GM19452 (cell line): ENCODE data around the gene RIOK3.
"Not testable (repeated sequence)": the region's sequence is repeated elsewhere in the genome, so short reads cannot be mapped to it uniquely, and the experiment has no call there.

Experiments
- ATAC-seq: cut with Tn5 transposase; IDR thresholded peaks from one replicate; pipeline ENCODE4 v1.9.1; 2021; ENCODE audit not compliant: unreplicated experiment

Gene RIOK3

DNA sequence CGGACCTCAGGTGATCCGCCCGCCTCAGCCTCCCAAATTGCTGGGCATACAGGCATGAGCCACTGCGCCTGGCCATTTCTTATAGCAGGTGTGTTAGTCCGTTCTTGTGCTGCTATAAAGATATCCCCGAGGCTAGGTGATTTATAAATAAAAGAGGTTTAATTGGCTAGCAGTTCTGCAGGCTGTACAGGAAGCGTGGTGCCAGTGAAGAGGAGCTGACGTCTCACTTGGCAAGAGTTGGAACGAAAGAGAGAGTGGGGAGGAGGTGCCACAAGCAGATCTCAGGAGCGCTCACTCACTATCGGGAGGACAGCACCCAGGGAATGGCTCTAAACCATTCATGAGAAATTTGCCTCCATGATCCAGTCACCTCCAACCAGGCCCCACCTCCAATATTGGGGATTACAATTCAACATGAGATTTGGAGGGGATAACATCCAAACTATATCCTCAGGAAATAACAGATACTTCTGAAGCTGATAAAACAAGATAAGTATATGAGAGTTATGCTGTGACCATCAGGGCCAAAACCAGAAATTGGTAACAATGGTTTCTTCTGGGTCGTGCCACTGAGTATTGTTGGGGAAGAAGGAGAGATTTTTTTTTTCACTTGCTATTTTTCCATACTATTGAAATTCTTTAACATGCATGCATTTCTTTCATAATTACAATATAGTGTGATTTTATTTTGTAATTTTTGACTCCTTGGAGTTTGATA, 42.8 kb downstream of the RIOK3 start:
- ATAC-seq: no peak

DNA sequence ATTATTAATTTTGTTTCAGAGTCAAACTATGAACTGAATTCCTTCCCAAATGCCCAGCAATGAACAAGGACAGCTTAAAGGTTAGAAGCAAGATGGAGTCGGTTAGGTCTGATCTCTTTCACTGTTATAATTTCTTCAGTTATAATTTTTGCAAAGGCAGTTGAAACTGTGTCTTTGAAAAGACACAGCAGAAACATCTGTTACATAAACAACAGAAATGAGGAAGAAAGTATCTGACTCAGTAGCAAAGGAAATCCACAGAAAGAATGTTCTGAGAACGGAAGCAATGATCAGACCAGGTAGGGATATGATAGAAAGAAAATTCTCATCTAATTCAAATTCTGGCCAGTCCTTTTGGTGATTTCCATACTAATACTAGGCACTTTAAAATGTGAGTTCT, 45.0 kb downstream of the RIOK3 start:
- ATAC-seq: no peak

DNA sequence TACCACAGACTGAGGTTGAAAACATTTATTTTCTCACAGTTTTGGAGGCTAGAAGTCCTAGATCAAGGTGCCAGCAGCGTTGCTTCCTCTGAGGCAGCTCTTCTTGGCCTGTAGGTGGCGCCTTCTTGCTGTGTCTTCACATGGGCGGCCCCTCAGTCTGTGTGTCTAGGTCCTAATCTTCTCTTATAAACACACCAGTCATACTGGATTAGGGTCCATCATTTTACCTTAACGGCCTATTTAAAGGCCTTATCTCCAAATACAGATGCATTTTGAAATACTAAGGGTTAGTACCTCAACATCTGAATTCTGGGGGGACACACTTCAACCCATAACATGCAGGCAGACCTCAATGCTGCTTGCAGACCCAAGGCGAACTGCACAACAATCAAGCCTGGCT, 45.8 kb downstream of the RIOK3 start:
- ATAC-seq: no peak

DNA sequence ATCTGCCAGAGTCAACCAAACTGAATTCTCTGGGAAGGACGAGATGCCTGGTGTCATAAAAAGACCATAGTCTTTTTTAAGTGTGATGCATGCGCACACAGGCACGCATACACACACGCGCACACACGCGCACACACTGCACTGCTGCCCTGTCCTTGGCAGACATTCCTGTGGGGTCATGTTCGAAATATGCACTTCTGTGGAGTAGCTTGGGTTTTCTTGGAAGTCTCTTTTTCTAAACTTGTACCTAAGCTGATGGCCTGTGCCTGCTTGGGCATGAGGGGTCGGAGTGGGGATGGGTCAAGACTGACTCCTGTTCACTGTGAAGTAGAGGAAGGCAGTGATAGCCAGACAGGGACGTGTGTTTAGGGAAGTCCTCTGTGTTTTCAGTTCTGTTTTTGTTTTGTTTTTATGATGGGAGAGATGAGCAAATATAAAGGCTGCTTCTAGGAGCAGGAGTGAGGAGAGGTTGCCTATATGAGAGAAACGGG, 46.2 kb downstream of the RIOK3 start:
- no peak for ATAC-seq

DNA sequence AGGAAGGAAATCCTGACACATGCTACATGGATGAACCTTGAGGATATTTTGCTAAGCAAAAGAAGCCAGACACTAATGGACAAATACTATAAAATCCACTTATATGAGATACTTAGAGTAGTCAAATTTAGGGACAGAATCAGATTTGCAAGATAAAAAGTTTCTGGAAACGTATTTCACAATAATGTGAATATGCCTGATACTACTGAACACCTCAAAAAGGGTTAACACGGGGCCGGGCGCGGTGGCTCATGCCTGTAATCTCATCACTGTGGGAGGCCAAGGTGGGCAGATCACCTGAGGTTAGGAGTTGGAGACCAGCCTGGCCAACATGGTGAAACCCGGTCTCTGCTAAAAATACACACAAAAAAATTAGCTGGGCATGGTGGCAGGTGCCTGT, 48.5 kb downstream of the RIOK3 start:
- no peak for ATAC-seq

DNA sequence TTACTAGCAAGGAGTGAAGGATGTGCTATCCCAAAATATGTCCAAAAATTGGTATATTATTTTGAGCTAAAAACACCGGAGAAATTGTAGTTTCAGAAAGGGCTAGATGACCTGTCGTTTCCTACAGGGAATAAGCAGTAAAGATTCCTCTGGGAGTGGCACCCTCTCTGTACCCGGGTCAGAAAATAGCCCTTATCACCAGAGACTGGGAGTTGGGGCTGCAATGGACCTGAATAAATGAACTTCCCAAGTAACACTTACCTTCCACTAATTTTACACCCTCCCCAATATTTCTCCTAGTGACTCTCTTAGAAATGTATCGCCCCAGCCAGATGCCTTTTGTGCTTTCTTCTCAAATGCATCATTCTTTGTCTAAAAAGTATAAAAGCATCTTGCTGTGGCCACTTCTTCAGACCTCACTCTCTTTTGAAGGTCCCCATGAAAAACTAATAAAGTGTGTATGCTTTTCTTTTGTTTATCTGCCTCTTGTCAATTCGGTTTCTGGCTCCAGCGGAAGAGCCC, 49.5 kb downstream of the RIOK3 start:
- no peak for ATAC-seq

DNA sequence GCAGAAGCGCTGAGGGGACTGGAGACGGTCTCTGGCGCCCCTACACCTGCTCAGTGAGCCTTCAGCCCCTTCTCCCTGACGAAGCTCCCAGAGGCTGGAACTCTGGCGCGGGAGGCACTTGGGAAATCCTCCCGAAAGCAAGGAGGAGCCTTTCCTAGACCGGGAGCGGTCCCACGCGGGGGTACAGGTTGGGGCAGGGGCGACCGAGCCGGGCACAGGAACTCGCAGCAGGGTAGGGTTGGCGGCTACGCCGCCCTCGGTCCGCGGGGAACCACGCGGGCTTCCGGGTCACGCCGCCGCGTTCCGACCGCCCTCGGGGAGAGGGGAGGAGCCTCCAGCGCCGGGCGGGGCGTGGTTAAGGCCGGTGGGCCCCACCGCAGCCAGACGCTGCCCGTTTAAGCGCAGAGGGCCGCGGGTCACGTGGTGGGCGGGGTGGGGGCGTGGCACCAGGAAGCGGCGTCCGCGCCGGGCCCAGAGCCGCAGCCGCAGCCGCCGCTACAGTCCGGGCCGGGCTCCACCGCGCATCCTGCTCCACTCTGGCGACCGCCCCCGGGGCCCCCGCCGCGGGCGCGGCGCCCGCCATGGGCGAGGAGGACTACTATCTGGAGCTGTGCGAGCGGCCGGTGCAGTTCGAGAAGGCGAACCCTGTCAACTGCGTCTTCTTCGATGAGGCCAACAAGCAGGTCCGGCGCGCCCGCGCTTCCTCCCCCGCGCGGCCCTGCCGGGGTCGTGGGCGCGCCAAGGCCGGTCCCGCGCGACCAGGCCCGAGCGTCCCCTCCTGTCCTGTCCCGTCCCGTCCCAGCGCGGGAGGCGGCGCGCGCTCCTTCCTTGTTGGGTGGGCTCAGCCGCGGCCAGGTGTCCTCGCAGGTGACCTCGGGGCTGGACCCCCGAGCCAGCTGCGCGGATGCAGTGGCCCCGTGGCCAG, 50.2 kb downstream of the RIOK3 start, which contains the start of gene RMC1:
RMC1 (plus strand) TSS at position 474 of the 925 bp plus-strand sequence; CDS start at position 582, 108 bp downstream.
- peak; percentile 69 for ATAC-seq

DNA sequence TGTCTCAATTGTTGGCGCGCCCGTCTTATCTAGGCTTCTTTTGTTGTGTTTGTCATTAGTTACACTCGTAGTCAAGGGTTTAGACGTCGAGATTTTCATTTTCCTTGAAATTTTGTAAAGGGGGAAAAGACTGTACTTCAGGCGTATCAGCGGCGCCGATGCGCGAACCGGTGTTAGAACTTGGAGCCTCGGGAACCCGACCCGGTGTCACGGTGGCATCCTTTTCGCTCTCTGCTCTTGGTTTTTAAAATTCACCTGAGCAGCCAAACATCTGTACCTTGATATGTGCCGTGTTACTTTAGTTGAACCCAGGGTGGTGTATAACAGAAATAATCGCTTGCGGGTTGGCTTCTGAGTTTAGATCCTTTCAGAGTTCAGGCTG, 50.9 kb downstream of the RIOK3 start:
- ATAC-seq: no peak

DNA sequence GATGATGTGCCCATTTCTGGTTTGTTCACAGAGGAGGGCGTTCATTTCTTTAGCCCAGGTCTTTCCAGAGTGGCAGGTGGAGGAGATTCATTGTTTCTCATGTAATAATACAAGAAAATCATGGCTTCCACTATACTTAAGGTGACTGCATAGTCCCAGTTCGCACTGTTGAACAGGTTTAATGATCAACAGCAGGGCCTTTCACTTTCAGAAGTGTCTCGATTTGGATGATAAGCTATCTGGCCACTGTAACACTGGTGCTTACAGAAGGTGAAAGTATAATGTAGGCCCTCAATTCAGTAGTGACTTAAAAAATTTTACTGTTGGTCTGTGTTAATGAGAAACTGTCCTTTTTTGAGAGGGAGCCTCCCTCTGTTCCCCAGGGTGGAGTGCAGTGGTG, 51.6 kb downstream of the RIOK3 start:
- ATAC-seq: peak; percentile 54

DNA sequence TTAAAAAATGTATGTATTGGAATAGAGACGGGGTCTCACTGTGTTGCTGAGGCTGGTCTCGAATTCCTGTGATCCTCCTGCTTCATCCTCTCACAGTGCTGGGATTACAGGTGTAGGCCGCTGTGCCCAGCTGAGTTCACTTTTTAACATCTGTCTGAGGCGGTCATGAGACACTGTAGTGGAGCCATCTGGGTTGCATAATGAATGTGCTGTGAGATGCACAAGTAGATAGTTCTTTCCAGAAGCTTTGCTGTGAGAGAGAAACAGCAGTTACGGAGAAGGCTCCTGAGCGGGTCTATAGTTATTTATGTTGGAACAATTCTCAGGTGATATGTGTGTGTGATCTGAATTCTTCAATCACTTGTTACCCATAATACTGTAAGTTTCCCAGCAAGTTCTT, 53.3 kb downstream of the RIOK3 start:
- no peak for ATAC-seq

DNA sequence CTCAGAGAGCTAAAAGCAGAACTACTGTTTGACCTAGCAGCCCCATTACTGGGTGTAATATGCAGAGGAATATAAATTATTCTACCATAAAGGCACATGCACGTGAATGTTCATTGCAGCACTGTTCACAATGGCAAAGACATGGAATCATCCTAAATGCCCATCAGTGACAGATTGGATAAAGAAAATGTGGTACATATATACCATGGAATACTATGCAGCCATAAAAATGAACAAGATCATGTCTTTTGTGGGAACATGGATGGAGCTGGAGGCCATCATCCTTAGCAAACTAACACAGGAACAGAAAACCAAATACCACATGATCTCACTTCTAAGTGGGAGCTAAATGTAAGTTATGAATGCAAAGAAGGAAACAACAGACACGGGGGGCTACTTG, 57.8 kb downstream of the RIOK3 start:
- not testable (repeated sequence) for ATAC-seq

DNA sequence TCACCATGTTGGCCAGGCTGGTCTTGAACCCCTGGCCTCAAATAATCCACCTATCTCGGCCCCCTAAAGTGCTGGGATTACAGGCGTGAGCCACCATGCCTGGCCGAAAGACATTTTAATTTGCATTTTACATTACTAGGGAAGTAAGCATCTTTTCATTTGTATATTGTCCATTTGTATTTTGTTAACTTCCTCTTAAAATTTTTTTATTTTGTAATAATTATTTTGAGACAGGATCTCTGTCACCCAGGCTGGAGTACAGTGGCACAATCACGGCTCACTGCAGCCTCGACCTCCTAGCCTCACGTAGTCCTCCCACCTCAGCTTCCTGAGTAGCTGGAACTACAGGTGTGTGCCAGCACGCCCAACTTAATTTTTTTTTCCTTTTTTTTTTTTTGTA, 59.1 kb downstream of the RIOK3 start:
- not testable (repeated sequence) for ATAC-seq

DNA sequence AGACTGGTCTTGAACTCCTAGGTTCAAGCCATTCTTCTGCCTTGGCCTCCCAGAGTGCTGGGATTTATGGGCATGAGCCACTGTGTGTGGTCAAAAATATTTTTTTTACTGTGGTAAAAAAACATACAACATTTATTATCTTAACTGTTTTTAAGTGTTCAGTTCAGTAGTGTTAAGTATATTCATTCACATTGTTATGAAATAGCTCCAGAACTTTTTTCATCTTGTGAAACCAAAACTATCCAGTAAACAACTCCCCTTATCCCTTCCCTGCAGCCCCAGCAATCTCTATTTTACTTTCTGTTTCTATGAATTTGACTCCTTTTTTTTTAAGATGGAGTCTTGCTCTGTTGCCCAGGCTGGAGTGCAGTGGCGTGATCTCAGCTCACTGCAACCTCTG, 59.6 kb downstream of the RIOK3 start:
- ATAC-seq: no peak

DNA sequence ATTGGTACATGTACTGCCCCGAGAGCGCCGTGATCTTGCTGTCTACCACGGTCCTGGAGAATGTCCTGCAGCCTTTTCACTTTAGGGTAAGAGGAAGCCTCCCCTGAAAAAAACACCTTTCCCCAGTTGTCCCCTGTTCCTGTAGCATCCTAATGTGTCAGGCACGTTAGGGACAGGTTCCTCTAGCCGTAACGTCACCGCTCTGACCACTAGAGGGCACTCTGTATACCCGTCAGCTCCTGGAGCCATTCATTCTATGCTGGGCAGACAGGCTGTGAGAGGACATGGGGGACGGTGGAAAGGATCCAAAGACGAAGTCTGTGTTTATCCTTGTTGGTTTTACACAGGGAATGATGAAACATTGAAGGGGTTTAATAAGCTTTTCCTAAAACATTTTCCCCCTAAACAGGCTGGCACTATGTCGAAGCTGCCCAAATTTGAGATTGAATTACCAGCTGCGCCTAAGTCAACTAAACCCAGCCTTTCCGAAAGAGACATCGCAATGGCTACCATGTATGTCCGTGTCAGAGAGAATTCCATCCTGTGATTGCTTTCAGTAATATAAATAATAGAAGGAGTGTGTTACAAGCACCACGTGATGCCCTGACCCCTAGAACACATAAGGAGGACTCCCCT, 62.9 kb downstream of the RIOK3 start:
- peak; percentile 84 for ATAC-seq

DNA sequence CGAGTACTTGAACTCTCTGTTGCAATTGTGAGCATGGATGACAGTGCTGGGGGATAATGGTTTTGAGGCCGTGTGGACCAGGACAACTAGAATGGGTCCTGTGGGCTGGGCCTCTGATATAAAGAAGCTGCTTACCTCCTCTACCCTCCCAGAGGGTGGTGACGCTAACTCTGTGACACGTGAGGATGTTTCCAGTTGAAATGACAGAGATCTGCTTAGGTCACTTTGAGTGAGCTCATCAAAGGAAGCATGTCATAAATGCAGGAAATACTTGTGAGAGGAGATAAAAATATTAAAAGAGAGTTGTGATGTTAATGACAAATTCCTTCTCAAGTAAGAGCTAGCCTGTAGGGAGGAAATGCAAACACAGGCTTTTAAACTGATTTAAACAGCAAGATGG, 66.6 kb downstream of the RIOK3 start:
- ATAC-seq: no peak

DNA sequence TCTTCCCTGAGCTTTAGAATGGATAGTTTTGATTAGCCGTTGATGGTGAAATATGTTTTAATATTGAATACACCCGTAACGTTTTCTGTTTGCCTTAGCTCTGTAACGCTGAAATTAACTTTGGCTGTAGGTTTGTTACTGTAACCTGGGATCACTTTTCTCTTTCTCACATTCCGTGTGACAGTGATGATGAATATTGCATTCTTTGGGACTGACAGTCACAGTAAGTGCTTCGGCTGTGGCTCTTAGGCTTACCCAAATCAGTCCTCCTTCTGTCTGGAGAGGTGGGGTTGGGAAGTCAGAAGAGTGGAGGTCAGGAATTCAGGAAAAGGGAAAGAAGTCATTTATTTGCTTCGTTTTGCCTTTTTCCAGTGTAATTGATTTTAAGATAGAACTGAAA, 68.2 kb downstream of the RIOK3 start:
- no peak for ATAC-seq

DNA sequence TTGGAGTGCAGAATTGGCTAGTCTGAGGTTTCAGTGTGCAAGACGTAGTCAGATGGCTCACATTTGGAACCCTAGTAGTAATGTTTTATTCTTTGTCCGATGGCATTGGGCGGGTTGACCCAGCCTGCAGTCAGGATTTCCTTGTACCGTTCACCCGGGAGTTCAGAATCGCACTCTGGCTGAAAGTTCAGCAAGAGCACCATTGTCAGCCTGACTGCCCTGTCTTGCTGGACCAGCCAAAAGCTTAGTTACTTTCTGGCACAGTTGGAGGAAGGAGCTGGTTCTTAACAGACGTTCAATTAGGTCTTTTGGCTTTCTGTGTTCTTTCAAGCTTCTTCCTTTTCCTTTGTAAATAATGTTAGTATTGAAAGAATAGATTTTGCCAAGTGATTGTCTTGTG, 68.8 kb downstream of the RIOK3 start:
- no peak for ATAC-seq

DNA sequence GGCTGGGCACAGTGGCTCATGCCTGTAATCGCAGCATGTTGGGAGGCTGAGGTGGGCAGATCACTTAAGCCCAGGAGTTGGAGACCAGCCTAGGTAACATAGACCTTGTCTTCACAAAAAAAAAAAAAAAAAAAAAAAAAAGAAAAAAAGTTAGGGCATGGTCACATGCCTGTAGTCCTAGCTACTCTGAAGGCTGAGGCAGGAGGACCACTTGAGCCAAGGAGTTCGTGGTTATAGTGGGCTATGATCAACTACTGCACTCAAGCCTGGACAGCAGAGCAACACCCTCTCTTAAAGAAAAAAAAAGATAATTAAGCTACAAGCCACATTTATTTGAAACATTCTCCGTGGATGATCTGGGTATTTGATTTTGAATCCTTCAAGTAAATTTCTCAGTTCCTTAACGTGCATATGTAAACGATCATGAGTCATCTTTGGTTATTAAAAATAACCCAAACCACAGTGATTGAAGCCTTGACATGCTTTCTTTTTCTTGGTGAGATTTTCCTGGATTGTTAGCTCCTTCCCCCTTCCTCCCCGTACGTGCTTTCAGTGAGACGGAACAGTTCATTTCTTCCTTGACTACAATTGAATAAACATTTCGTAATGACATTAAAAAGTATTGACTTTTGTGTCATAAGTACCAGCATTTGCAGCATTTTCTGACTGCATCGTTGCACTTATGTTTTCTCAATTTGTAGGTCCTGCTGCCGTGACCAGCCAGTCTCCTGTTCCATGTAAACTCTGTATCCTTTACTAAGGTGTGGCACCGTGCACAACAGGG, 70.5 kb downstream of the RIOK3 start:
- ATAC-seq: peak; percentile 55

DNA sequence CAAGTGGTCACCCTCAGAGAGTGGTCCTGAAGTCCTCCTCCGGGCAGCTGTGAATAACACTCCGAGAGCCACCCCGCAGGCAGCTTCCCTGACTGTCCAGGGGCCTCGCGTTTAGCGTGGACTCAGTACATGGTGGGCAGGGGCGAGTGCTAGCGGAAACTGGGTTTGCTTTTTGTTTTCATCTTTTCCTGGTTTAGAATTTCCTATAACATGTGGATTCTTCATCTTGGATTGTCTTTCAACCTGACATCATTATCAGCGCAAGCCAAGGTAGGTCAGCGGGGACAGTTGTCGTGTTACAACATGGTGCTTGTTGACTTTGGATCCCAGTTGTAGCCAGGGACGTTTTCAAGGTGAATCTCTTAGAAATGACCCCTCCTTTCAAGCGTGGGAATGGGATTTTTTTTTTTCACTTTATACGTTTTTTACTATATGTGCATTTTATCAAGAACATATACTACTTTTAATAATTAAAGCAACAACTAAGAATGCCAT, 71.2 kb downstream of the RIOK3 start:
- ATAC-seq: no peak

DNA sequence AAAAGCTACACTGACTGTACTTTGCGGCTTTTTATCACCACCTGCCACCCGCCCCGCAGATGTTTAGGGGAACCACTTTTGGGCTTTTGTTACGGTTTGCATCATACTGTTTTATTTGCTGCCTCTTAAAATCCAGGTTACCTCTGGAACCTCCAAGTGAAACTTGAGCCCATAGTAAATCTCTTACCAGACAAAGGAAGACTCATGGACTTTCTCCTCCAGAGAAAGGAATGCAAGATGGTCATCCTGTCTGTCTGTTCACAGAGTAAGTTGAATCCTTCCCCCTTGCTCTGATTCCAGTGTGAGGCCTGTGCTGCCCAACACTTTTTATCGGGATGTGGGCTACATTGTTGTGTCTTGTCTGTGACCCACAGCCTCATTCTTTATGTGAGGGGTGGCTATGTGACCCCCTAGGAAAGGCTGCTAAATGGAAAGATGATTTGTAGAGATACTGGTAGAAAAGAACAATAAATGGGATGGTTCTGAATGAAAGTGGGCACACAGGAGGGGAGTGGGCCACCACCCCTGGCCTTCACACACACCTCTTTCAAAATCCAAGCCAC, 73.5 kb downstream of the RIOK3 start:
- no peak for ATAC-seq
